ENCODE measurements around the gene MAB21L4. TPM values are rescaled to one million over a fixed set of nuclear protein-coding genes. Genes with fewer than 3 reads are reported as not detected.
A peak's percentile ranks its signal among the peaks of the same experiment; 100 is the strongest.

MAB21L4 gene
- total and polyA plus RNA-seq, 2 experiments from 2014 or later = not detected

GRCh38 chr2:240886678-240887609 is 9.0 kb downstream of the MAB21L4 start:
- H3K27me3 Mint-ChIP-seq (ENCODE audit: insufficient read depth, low read depth, poor library complexity) = peaks cover 6% of the 10 kb centered on the region
- no peaks in the 10 kb centered on the region for H3K36me3 Mint-ChIP-seq (ENCODE audit: low read depth)
- no peak overlapping the region for H3K4me3 Mint-ChIP-seq
- Histone ChIP-seq H3K4me2 (no peak overlapping the region), H3K4me3 (no peak overlapping the region), H3K27ac (ENCODE audit: low read depth) (no peak overlapping the region), H3K4me1 (ENCODE audit: insufficient read depth) (no peaks in the 10 kb centered on the region), H3K27me3 (ENCODE audit: insufficient read depth) (no peaks in the 10 kb centered on the region), H4K20me1 (replicated peaks; ENCODE audit: insufficient read depth) (no peaks in the 10 kb centered on the region), H3K36me3 (ENCODE audit: insufficient read depth) (no peaks in the 10 kb centered on the region), H2AFZ (no peak overlapping the region), H3F3A (replicated peaks; ENCODE audit: low read depth) (no peaks in the 10 kb centered on the region), H3K79me2 (replicated peaks; ENCODE audit: insufficient read depth) (no peaks in the 10 kb centered on the region), H3K9me2 (ENCODE audit: insufficient read depth) (no peaks in the 10 kb centered on the region)
- H3K27ac Mint-ChIP-seq = no peak overlapping the region
- no peak for DNase-seq (ENCODE audit: low spot score)
- H3K4me1 Mint-ChIP-seq = peaks cover 3% of the 10 kb centered on the region; the same call in 1 of the 3 replicates
- ATAC-seq = peak; percentile 12; the same call in 1 of the 3 replicates
- H3K9me3 Mint-ChIP-seq = no peaks in the 10 kb centered on the region
- TF ChIP-seq EZH2 (IDR thresholded peaks at IDR 0.05; ENCODE audit: low read depth, unreplicated experiment) (no peak), ZNF114 (CRISPR knock-in tag; IDR thresholded peaks at IDR 0.05) (no peak), EZH2phosphoT487 (IDR thresholded peaks at IDR 0.05; ENCODE audit: unreplicated experiment) (no peak), ZNF462 (CRISPR knock-in tag; IDR thresholded peaks at IDR 0.05) (no peak), ETS1 (IDR thresholded peaks at IDR 0.05) (no peak), ZNF331 (CRISPR knock-in tag; IDR thresholded peaks at IDR 0.05; ENCODE audit: low read depth) (no peak), POLR2AphosphoS5 (IDR thresholded peaks at IDR 0.05; ENCODE audit: low read depth) (no peak)

Measured in GM23338 (cell line).